Skin of body (tissue), 2 donors: ENCODE measurements around the gene AKAP13. TPM values are rescaled to one million over a fixed set of nuclear protein-coding genes. Genes with fewer than 3 reads are reported as not detected.
"Not testable (repeated sequence)": the region's sequence is repeated elsewhere in the genome, so short reads cannot be mapped to it uniquely, and the experiment has no call there.

ENCODE experiments used
- DNase-seq: peaks from one replicate; lab custom pipeline; 2025; lab: John Stamatoyannopoulos, UW
- total RNA-seq: library from RNA; depleted of rRNA; stranded (reverse); fragments of >200 nt; gene quantifications from one replicate; pipeline ENCODE4 v1.2.3, GENCODE V29; 2014

Gene AKAP13
- total RNA-seq, 1 donor from 2014 or later: 160 TPM

DNA sequence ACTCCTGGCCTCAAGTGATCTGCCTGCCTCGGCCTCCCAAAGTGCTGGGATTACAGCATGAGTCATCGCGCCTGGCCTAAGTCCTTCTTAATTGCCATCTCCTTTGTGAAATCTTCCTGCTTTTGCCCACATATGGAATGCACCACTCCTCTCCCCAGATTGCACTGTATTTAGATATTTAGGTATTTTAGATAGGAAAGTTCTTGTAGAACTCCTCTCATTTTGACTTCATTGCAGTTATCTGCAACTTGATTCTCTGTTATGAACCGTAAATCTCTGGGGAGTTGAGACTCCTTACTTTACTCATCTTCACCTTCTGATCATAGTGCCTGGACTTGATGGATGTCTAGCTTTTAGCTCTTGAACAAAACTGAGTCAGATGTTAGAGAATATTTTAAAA, 150.7 kb downstream of the AKAP13 start:
- DNase-seq: no peak

DNA sequence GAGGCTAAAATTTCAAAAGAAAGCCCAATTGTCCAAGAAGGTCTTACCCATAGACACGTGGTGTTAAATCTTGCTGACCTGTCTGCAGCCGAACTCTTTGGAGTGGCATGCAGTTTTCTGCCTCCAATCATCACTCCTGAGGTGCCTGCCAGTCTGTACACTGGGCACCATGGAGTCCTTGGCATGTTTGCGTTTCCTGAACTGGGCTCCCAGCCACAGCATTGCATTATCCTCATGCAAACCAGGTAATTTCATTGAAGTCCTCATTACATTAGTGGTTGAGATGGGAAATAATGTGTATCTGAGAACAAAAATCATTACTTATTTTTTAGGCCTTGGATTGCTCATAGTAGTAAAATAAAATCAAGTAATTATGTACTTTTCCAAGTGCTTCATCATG, 152.3 kb downstream of the AKAP13 start:
- no peak for DNase-seq

DNA sequence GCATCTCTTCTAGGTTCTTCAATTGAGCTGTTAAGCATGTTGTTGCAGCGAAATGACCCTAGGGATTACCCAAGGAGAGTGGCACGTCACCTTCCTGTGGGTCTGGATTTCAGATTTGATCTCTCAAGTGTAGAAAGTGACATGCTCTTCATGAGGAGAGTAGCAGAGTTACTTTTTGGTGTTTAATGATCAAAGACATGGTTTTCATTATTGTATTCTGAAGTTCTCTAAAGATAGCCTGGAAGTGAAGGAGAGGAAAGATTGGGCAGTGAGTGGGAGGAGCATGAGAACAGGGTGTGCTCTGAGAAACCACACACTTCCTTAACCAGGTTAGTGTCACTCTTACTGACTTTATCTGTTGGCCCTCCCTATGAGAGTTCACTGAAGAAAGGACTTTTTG, 153.6 kb downstream of the AKAP13 start:
- no peak for DNase-seq

DNA sequence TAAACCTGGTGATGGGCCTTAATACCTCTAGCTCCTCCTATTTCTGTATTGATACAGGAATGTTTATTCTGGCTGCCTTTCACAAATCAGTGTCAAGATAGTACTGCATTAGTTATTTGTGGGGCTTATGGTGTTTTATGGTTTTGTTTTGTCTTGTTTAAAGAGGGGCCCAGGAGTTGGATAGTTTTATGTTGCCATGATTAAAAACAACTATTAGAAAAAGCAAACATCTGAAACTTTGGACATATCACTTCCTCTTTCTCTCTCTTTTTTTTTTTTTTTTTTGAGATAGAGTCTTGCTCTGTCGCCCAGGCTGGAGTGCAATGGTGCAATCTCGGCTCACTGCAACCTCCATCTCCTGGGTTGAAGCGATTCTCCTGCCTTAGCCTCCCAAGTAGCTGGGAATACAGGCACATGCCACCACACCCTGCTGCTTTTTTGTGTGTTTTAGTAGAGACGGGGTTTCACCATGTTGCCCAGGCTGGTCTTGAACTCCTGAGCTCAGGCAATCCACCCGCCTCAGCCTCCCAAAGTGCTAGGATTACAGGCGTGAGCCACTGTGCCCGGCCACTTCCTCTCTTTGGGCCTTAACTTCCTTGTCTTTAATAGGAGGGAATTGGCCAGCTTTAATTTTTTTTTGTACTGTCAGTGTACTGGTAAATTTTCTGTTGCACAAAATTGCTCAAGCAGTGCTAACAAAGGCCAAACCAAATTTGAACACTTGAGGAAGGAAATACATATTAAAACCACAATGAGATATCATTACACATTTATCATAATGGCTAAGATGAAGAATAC, 155.3 kb downstream of the AKAP13 start:
- DNase-seq: not testable (repeated sequence)

DNA sequence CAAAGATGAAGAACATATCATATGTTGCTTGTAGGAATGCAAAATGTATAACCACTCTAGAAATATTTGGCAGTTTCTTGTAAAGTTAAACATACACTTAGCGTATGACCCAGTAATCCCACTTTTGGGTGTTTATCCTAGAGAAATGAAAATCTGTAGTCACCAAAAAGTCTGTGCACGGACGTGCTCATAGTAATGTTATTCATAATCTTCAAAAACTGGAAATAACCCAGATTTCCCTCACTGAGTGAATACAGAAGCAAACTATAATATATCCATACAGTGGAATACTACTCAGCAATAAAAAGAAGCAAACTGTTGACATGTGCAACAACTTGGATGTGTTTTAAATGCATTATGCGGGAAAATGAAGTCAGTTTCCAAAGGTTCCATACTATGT, 155.9 kb downstream of the AKAP13 start:
- no peak for DNase-seq

DNA sequence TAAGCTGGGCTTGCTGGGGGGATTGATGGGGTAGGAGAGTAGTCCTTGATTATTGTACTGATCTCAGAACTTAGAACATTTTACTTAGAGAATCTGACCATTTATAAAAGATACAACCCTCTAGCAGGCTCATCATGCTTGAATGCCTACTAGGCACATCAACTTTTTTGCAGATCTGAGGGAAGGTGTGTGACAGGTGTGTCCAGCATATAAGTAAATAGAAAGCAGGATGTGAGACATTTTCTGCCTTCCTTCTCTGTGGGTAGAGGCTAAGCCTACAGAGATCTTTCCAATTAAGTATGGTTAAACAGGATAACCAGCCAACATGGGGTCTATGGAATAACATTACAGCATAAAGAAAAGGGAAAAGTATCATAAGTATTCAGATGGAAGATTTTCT, 159.1 kb downstream of the AKAP13 start:
- DNase-seq: no peak

DNA sequence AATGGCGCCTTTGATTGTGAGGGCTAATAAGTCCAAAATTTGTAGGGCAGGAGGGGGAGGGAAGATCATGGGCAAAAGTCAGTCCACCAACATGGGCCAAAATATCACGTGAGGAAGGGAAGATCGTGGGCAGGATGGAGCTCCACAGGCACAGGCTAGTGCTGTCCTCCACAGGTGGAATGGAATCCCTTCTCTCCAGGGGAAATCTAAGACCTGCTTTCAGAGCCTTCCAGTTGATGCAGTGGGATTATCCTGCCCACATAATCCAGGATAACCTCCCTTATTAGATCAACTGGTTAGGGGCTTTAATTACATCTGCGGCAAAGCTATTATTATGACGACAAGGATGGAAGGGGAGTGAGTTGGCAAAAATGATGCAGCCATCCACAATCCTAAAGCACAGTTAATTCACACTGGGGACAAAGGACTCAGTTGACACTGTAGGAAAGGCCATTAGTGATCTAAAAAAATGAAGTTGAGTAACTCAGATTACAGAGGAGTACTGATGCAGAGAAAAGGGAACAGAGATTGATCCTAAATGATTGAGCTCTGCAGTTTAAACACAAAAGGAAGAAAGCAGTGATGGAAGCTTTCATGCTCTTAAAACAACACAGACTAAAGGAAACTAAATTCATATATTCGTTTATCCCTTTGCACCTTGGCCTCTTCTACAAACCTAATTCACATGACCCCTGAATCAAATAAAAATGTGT, 159.8 kb downstream of the AKAP13 start:
- DNase-seq: no peak

DNA sequence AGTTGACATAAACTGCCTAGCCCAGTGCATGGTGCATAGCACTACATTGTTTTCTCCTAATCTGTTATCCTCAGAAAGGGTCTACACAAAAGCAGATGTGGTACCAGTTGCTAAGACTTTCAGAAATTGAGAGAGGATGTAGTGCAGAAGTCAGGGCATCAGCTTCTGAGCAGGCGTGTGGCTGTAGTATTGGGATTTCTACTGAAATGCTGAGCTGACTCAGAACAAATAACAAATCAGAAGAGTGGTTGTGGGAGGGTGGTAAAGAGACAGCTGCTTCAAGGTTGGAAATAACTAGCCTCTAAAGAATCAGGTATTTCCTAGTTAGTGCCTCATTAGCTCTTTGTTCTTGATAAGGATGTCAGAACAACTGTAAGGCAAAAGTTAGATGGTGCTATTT, 161.3 kb downstream of the AKAP13 start:
- no peak for DNase-seq

DNA sequence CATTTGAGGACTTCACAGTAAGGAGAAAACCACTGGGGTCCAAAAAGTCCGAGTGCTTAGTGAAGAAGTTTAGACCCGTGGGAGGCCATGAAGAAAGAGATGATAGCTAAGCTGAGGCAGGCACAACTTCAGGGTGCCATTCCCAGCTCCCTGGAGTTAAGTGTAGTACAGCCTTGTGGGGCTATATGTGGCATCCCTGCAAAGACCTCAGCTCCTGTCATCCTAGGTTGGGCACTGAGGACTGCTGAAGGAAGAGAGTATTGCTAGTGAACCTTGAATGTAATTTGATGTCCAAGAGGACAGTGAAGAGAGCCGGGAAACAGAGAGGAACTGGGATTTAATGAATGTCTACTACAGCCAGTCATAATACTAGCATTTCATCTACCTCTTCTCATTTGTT, 162.1 kb downstream of the AKAP13 start:
- no peak for DNase-seq

DNA sequence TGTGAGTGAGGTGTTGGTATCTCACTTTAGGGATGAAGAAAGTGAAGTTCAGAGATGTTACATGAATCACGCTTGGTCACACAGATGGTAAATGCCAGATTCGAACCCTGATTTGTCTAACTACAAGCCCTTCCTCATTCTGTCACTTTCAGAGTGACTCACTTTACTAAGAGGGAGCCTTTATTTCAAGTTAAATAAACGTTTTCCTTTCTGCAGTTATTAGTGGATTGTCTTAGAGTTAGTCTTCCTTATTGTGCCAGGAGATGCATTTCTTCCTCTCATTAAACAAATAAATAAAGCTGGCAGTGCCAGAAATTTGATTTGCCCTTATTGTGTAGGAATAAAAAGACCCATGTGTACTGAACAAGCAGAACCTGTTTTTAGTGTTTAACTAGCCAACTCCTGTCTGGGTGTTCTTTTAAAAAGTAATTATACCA, 162.5 kb downstream of the AKAP13 start:
- no peak for DNase-seq

DNA sequence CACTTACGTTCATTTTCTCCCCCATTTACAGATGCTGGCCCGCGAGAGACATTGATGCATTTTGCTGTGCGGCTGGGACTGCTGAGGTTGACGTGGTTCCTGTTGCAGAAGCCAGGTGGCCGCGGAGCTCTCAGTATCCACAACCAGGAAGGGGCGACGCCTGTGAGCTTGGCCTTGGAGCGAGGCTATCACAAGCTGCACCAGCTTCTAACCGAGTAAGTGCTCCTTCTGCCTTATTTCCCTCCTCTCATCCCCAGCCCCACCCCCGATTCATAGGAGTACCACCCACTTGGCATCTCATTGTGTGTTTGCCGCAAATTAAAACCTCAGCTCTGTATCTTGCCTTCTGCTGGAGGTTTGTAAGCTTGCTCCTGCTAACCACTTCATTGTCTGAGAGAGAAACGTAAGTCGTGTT, 163.3 kb downstream of the AKAP13 start:
- DNase-seq: peak; percentile 25

DNA sequence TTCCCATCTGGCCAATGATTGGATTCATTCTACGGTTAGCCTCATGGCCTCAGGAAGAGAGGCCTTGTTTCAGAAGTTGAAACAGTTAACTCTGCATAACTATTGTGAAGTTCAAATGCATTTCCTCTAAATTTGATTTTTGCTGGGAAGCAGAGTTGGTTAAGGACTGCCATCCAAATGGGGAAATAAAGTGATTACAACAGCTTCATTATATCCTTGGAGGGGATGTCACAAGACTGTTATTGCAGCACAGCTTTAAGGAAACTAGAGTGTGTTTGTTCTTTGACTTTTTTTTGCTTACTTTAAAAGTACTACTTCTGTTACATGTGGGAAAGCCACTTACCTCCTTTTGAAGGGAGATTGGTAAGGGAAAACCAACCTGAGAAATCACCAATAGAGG, 164.8 kb downstream of the AKAP13 start:
- DNase-seq: no peak

DNA sequence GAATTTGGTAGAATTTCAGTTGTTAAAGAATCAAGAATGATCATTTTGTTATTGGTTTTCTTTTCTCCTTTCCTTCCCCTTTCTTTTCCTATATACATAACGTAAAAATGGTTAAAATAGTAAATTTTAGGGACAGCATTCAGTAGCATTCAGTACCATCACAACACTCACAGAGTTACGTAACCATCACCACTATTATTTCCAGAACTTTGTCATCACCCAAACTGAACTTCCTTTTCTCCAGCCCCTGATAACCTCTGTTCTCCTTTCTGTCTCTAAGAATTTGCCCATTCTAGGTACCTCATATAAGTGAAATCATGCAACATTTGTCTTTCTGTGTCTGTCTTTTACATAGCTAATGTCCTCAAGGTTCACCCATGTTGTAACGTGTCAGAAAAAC, 165.3 kb downstream of the AKAP13 start:
- no peak for DNase-seq

DNA sequence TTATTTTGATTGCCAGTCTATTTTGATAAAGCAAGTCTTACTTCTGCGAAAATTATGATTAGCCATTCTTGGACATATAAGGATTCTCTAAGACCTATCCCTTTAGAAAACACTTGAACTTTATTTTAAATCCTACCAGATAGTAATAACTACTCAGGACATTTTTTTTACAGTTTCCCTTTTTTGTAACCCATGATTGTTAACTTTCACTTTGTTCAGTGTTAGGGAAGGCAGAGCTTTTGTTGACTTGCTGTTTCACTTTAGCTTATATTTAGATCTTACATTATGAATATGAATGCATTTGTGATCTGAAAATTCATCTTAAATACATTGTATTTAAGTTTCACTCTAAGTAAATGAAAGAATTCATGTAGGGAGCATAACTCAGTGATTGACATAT, 167.0 kb downstream of the AKAP13 start:
- DNase-seq: no peak

DNA sequence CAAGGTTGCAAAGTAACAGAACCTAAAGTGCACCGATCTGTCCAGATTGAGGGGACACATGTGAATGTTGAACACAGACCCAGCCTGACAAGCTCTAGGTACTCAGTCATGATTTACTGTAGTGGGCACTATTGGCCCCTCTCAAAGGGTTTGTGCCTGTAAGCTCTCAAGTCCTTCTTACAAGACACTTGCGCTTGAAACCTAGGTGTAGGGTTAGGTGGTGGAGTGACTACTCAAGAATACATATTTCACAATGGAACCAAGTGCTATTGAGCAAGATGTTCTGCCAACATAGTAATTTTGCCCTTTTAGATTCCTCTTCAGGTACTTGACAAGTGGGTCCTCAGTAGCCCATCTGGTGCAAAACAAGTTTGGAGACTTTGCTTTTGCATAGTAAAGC, 169.9 kb downstream of the AKAP13 start:
- no peak for DNase-seq

DNA sequence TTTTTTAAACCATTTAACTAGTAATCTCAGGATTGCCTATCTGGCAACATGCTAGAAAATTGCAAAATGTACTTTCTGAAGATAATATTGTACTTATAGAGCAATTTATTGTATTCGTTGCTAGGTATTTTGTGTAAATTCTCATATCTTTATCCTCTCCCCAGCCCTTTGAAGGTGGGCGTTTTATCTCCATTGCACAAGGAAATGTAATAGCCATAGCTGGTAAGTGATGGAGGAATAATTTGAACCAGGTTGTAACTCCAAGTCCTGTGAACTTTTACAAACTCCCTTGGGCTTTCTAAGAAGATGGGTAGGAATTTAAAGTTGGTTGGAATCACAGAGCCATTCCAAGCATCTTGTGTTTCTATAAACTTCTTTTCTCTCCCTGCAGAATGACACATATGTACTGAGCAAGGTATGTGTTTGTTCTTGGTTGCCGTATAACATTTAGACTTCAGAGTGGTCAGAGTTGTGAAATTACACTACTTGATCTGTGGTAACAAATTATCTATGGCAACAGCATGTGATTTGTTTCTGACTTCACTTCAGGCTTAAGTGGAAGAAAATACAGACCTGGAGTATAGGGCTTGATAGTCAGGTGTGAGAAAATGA, 170.9 kb downstream of the AKAP13 start:
- no peak for DNase-seq

DNA sequence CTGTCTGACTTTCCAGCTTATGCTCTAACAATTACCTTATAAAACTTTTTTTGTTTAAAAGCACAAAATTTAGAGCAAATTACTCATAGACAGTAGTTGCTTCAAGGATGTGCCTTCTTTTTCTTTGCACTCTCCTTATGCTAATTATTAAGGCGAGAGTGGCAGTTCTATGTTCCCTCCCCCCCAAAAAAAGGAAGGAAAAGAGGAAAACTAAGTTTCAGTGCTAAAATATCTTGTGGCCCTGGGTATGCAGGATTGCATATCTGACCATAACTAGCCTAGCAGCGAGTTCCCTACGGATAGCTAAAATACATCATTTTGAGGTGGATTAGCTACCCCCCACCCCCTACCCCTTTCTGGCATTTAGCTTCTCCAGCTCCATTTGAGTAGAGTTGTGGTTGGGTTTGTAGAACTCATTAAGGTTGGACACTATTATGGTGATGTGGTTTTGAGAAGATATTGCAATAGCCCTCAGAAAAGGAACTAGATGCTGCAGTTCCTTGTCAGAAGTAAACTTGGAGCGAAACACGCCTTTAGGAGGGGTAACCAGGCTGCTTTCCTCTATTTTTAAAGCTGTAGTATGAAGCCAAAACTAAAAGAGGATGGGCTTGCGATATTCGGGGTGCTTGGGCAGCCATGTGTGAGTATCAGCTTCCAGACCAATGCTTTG, 174.6 kb downstream of the AKAP13 start:
- no peak for DNase-seq

DNA sequence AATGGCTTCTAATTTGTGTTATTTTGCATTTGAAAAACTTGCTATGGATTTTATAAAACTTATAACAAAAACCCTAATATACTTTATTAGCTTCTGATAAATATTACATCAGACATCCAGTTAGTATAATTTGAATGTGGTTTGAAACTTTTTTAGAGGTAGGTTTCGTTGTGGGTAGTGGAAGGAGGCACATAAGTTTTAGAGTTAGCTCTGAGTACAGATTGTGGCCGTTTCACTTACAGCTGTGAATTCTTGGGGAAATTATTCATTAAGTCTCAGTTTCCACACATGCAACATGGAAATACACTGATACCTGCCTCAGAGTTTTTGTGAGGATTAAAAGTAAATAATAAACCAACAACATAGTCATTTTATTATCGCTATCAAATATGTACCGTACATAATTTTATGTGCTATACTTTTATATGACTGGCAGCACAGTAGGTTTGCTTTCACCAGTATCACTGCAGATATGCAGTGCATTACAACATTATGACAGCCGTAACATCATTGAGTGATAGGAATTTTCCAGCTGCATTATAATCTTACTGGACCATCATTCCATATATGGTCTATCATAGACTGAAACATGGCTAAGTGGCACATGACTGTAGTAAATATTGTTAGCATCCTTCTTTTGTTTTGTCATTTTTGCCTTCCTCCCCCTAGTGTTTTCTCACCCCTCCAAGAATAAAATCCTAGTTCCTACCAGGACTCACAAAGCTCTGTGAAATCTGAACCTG, 175.6 kb downstream of the AKAP13 start:
- no peak for DNase-seq

DNA sequence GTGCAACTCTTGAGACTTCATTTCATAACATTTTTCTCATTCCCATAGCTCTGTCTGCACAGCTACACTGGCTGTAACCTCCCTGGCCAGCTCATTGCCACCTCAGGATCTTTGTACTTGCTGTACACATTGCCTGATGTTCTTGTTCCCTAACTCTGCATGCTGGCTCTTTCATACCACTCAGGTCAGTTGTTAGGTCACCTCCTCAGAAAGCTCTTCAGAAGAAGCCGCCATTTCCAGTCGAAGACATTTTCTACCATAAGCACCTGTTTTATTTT, 176.2 kb downstream of the AKAP13 start:
- DNase-seq: no peak

DNA sequence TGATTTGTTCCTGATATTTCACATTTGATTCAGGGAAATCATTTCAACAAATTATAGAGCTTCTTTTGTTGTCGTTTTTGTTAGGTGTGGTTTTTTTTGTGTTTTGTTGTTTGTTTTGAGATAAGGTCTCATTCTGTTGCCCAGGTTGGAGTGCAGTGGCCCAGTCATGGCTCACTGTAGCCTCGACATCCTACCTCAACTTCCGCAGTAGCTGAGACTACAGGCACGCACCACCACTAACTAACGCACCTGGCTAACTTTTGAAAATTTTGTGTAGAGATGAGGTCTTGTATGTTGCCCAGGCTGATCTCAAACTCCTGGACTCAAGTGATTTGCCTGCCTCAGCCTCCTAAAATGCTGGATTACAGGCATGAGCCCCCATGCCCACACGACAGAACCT, 177.0 kb downstream of the AKAP13 start:
- no peak for DNase-seq

DNA sequence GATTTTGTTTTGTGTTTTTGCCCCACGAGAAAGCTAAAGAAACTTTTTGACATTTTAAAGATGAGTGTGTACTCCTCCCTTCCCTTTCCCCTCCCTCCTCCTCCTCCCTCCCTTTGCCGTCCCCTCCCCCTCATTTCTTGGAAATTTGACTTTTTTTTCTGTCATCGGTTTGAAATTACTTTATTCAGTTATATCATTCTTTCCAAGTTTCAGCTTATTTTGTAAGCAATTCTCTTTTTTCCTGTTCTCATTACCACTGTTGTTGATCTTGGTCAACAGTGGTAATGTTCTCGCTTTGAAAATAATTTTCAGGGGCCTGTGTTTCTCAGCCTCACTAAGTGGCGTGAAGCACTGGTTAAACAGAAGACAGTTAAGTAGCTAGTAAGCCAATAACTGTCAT, 178.4 kb downstream of the AKAP13 start:
- DNase-seq: no peak

DNA sequence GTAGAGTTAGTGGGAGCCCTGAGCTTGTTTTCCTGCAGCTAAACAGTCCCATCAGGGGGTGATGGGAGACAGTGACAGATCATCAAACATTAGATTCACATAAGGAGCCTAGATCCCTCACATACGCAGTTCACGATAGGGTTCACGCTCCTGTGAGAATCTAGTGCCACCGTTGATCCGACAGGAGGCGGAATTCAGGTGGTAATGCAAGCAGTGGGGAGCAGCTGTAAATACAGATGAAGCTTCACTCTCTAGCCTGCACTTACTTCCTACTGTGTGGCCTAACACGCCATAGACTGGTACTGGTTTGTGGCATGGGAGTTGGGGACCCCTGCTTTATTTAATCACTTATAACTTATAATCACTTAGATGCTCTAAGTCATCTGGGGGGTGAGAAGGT, 179.1 kb downstream of the AKAP13 start:
- DNase-seq: no peak
